Keratinocyte (primary cell): ENCODE measurements around the gene STK24. TPM values are rescaled to one million over a fixed set of nuclear protein-coding genes. Genes with fewer than 3 reads are reported as not detected.

Experiments used
- DNase-seq: peaks from one replicate; pipeline ENCODE4 v3.0.0-alpha.2; 2011; ENCODE audit warnings: low read depth, missing footprints, low spot score
- FAIRE-seq: peaks from 2 replicates; lab custom pipeline; 2011; peaks lifted over from hg19 to GRCh38; lab: Jason Lieb, UNC
- H2AFZ ChIP-seq: 2 replicates; pipeline ENCODE4 v1.6.0; 2012; ENCODE audit warnings: low read length, control low read depth, inconsistent platforms; ENCODE audit not compliant: control insufficient read depth
- H3K27ac ChIP-seq: 2 replicates; pipeline ENCODE4 v1.5.1; 2011; ENCODE audit warnings: low read length; ENCODE audit not compliant: control insufficient read depth, insufficient read depth
- H3K27me3 ChIP-seq: 3 replicates; pipeline ENCODE4 v1.6.0; 2011; ENCODE audit warnings: low read length; ENCODE audit not compliant: control insufficient read depth, insufficient read depth; ENCODE audit errors: extremely low read depth
- H3K36me3 ChIP-seq, 2 experiments: 2 replicates in 1 of 2; 3 replicates in 1 of 2; pipeline ENCODE4 v1.5.1; 2011; ENCODE audit warnings: low read length in 2 of 2, mild to moderate bottlenecking in 1 of 2; ENCODE audit not compliant: control insufficient read depth in 2 of 2, insufficient read depth in 2 of 2; ENCODE audit errors: extremely low read depth in 1 of 2
- H3K4me1 ChIP-seq: 3 replicates; pipeline ENCODE4 v1.5.1; 2011; ENCODE audit warnings: low read length; ENCODE audit not compliant: control insufficient read depth, insufficient read depth; ENCODE audit errors: extremely low read depth
- H3K4me2 ChIP-seq: 3 replicates; pipeline ENCODE4 v1.6.0; 2011; ENCODE audit warnings: low read depth, low read length; ENCODE audit not compliant: control insufficient read depth, insufficient read depth; ENCODE audit errors: extremely low read depth
- H3K4me3 ChIP-seq, 3 experiments: fragments of 200-600 bp in 1 of 3; sonication (generic) in 1 of 3; 2 replicates in 2 of 3; 3 replicates in 1 of 3; pipeline ENCODE4 v1.5.1; 2011 to 2016; ENCODE audit warnings: low read length in 3 of 3, mild to moderate bottlenecking in 3 of 3, control low read depth in 2 of 3, inconsistent platforms in 1 of 3, low read depth in 1 of 3, mixed read lengths in 1 of 3, mixed run types in 1 of 3, moderate library complexity in 1 of 3; ENCODE audit not compliant: control insufficient read depth in 2 of 3, insufficient read depth in 2 of 3; ENCODE audit errors: extremely low read depth in 1 of 3
- H3K79me2 ChIP-seq: 2 replicates; pipeline ENCODE4 v1.6.0; 2012; ENCODE audit warnings: low read length; ENCODE audit not compliant: control insufficient read depth, insufficient read depth
- H3K9ac ChIP-seq: 3 replicates; pipeline ENCODE4 v1.6.0; 2011; ENCODE audit warnings: low read length; ENCODE audit not compliant: control insufficient read depth, insufficient read depth; ENCODE audit errors: extremely low read depth
- H3K9me1 ChIP-seq: 3 replicates; pipeline ENCODE4 v1.6.0; 2011; ENCODE audit warnings: low read length; ENCODE audit not compliant: control insufficient read depth, insufficient read depth; ENCODE audit errors: extremely low read depth
- H3K9me3 ChIP-seq: 2 replicates; pipeline ENCODE4 v1.5.1; 2012; ENCODE audit warnings: low read depth, low read length; ENCODE audit not compliant: control insufficient read depth
- H4K20me1 ChIP-seq: 3 replicates; pipeline ENCODE4 v1.6.0; 2011; ENCODE audit warnings: low read length; ENCODE audit not compliant: control insufficient read depth, insufficient read depth; ENCODE audit errors: extremely low read depth
- CTCF ChIP-seq, 3 experiments: IDR thresholded peaks in 1 of 3; conservative IDR thresholded peaks in 1 of 3; optimal IDR thresholded peaks in 1 of 3; 2 replicates in 2 of 3; 3 replicates in 1 of 3; pipeline versions ENCODE3 to v1.5.1; 2011; ENCODE audit warnings: low read length in 3 of 3, mild to moderate bottlenecking in 3 of 3, moderate library complexity in 2 of 3, control low read depth in 1 of 3, inconsistent platforms in 1 of 3; ENCODE audit not compliant: insufficient read depth in 2 of 3; ENCODE audit errors: extremely low read depth in 1 of 3
- EZH2 ChIP-seq: IDR thresholded peaks from one replicate; pipeline ENCODE4 v1.6.1; 2012; ENCODE audit warnings: inconsistent platforms, mild to moderate bottlenecking, low read length, moderate library complexity
- dilution Hi-C: fragments of 300-500 bp; cut with MboI; formaldehyde crosslinking; loops from one replicate; pipeline ENCODE4 v1.7.0; 2020; ENCODE audit warnings: low sequenced_read_pairs; ENCODE audit not compliant: extremely low pct_ligation_motif_present
- polyA plus RNA-seq, 5 experiments: library from polyadenylated mRNA; depleted of rRNA in 3 of 5; stranded (reverse) in 3 of 5; stranded (forward) in 1 of 5; unstranded in 1 of 5; fragments of >200 nt; gene quantifications; 1 replicate in 1 of 5; 2 replicates in 3 of 5; 3 replicates in 1 of 5; pipeline versions ENCODE4 v1.2.1 to v1.2.3, GENCODE V29; 2011 to 2012; ENCODE audit warnings: missing spikeins in 2 of 5, low read depth in 1 of 5, low replicate concordance in 1 of 5

STK24 gene
- polyA plus RNA-seq, 1 donor (not counting 4 experiments of a cell fraction or from before 2014, with no cell fraction given), result 81.6 TPM

GRCh38 chr13:98565726-98566565 is 11.0 kb downstream of the STK24 start:
- Histone ChIP-seq H4K20me1 (peaks cover 47% of the 10 kb centered on the region), H3K79me2 (peaks cover 98% of the 10 kb centered on the region), H3K4me2 (peak overlapping the region; percentile 39), H3K27ac (peak overlapping the region; percentile 25), H3K9ac (peak overlapping the region; percentile 14), H2AFZ (no peak overlapping the region), H3K4me1 (peaks cover 57% of the 10 kb centered on the region), H3K36me3 (peaks cover 4 to 9% of the 10 kb centered on the region in 2 experiments), H3K27me3 (no peaks in the 10 kb centered on the region), H3K9me1 (peaks cover 19% of the 10 kb centered on the region), H3K9me3 (no peaks in the 10 kb centered on the region), H3K4me3 (no peak overlapping the region)
- TF ChIP-seq EZH2, result no peak
- no peak for TF ChIP-seq CTCF (optimal IDR thresholded peaks at IDR 0.05 in 1 of 3, IDR thresholded peaks at IDR 0.05 in 1 of 3, conservative IDR thresholded peaks at IDR 0.05 in 1 of 3; ENCODE audit: extremely low read depth in 1 of 3, insufficient read depth in 2 of 3, low read length in 3 of 3)
- dilution Hi-C loops, result no loop called here
- DNase-seq (no peak), FAIRE-seq (no peak)

GRCh38 chr13:98564204-98564603 is 12.7 kb downstream of the STK24 start:
- Histone ChIP-seq H3K4me1 (peaks cover 47% of the 10 kb centered on the region), H3K9me3 (no peaks in the 10 kb centered on the region), H3K79me2 (peaks cover 98% of the 10 kb centered on the region), H4K20me1 (peaks cover 56% of the 10 kb centered on the region), H3K9ac (no peak overlapping the region), H3K9me1 (peaks cover 18% of the 10 kb centered on the region), H3K4me2 (no peak overlapping the region), H3K36me3 (peaks cover 4 to 22% of the 10 kb centered on the region in 2 experiments), H3K4me3 (no peak overlapping the region), H2AFZ (no peak overlapping the region), H3K27me3 (no peaks in the 10 kb centered on the region), H3K27ac (no peak overlapping the region)
- DNase-seq (no peak), FAIRE-seq (no peak)
- dilution Hi-C loops, result no loop called here
- TF ChIP-seq EZH2 (no peak), CTCF (optimal IDR thresholded peaks at IDR 0.05 in 1 of 3, IDR thresholded peaks at IDR 0.05 in 1 of 3, conservative IDR thresholded peaks at IDR 0.05 in 1 of 3; ENCODE audit: extremely low read depth in 1 of 3, insufficient read depth in 2 of 3, low read length in 3 of 3) (no peak)
